Vagina (tissue), 2 donors: ENCODE measurements around the gene EEF2K. TPM values are rescaled to one million over a fixed set of nuclear protein-coding genes. Genes with fewer than 3 reads are reported as not detected.

Experiments used
- DNase-seq, 2 donors: peaks; one replicate each; pipeline ENCODE4 v3.0.0-alpha.2; 2017; ENCODE audit errors: extremely low spot score in 2 of 2
- H3K27ac ChIP-seq: fragments of 200-600 bp; sonication (generic); one replicate; pipeline ENCODE4 v1.5.1; 2019
- H3K27me3 ChIP-seq: fragments of 200-600 bp; sonication (generic); one replicate; pipeline ENCODE4 v1.5.1; 2019
- H3K36me3 ChIP-seq, 2 donors: fragments of 200-600 bp; sonication (generic); one replicate each; pipeline ENCODE4 v1.5.1; 2017 to 2019
- H3K4me1 ChIP-seq: fragments of 200-600 bp; sonication (generic); one replicate; pipeline ENCODE4 v1.5.1; 2019
- H3K4me3 ChIP-seq, 2 donors: fragments of 200-600 bp; sonication (generic); 1 replicate in 1 of 2; 2 replicates in 1 of 2; pipeline ENCODE4 v1.5.1; 2016 to 2019
- H3K9me3 ChIP-seq: fragments of 200-600 bp; sonication (generic); one replicate; pipeline ENCODE4 v1.5.1; 2019
- CTCF ChIP-seq, 3 experiments: fragments of 450-650 bp in 2 of 3; fragments of 200-600 bp in 1 of 3; sonication (generic) in 1 of 3; IDR thresholded peaks; one replicate each; pipeline ENCODE4 v1.5.1; 2017 to 2019; ENCODE audit warnings: antibody characterized with exemption in 3 of 3, mild to moderate bottlenecking in 2 of 3, moderate library complexity in 2 of 3
- POLR2A ChIP-seq, 2 donors: fragments of 450-650 bp; IDR thresholded peaks; one replicate each; pipeline ENCODE4 v1.6.1; 2017; ENCODE audit warnings: antibody characterized with exemption in 2 of 2, mild to moderate bottlenecking in 2 of 2, moderate library complexity in 2 of 2
- POLR2AphosphoS5 ChIP-seq, 2 donors: sonication (generic); formaldehyde crosslinking; IDR thresholded peaks; one replicate each; pipeline ENCODE4 v1.9.0; 2017; ENCODE audit warnings: antibody characterized with exemption in 2 of 2, mild to moderate bottlenecking in 2 of 2, low read depth in 1 of 2; ENCODE audit not compliant: insufficient read depth in 1 of 2
- intact Hi-C: fragments of 100-400 bp; cut with DNase I; formaldehyde crosslinking; loops from one replicate; pipeline ENCODE4 v1.15.1; 2023
- total RNA-seq: library from RNA; depleted of rRNA; stranded (reverse); fragments of >200 nt; gene quantifications from one replicate; pipeline ENCODE4 v1.2.3, GENCODE V29; 2016

Gene EEF2K
- total RNA-seq, 1 donor from 2014 or later = 50.3 TPM

GRCh38 chr16:22320572-22321339, 114.7 kb downstream of the EEF2K start:
- no peaks in the 10 kb centered on the region for H3K27me3 ChIP-seq
- H3K36me3 ChIP-seq = peaks cover 0 to 59% of the 10 kb centered on the region in 2 donors
- no peaks in the 10 kb centered on the region for H3K9me3 ChIP-seq
- TF ChIP-seq CTCF (IDR thresholded peaks at IDR 0.05) (no peak), POLR2AphosphoS5 (IDR thresholded peaks at IDR 0.05; ENCODE audit: insufficient read depth in 1 of 2, low read depth in 1 of 2) (no peak), POLR2A (IDR thresholded peaks at IDR 0.05) (no peak)
- no peak overlapping the region for H3K27ac ChIP-seq
- peaks cover 6% of the 10 kb centered on the region for H3K4me1 ChIP-seq
- intact Hi-C loops = no loop called here
- no peak overlapping the region for H3K4me3 ChIP-seq
- peak in 1 of 2 donors; percentile 20 for DNase-seq

DNA sequence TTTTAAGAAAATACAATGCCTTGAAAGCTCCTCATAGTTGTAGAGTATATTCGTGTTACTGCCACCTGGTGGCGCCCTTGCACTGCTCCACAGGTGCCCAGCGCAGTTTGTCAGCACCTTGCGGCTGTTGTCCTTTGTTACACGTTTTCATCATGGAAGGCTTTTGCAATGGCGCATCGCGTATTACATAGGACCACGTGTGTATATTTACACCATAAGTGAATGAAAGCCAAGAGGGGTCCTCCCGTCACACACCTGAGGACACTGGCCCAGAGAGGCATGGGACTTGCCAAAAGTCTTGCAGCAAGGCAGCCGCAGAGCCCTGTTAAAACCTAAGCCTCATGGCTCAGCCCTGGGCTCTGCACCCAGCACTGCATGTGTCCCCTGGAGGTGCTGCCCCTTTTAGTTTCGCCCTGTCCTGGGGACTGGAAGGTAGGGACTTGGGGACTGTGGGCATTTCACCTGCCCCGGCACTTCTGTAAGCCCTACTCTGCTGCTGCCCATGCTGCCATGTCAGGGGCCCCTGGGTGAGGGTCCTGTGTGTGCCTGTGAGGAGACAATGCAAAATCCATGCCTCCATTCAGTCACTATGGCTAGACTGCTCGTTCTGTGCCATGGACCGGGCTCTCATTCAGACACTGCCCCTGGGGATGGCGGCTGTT, 115.4 kb downstream of the EEF2K start:
- peaks cover 6% of the 10 kb centered on the region for H3K4me1 ChIP-seq
- no peaks in the 10 kb centered on the region for H3K27me3 ChIP-seq
- intact Hi-C loops = no loop called here
- H3K9me3 ChIP-seq = no peaks in the 10 kb centered on the region
- DNase-seq = peak in 1 of 2 donors; percentile 81
- peaks cover 0 to 59% of the 10 kb centered on the region in 2 donors for H3K36me3 ChIP-seq
- TF ChIP-seq CTCF (IDR thresholded peaks at IDR 0.05) = peak; percentile 73 to 95 (median 93)
- TF ChIP-seq POLR2AphosphoS5 (IDR thresholded peaks at IDR 0.05; ENCODE audit: insufficient read depth in 1 of 2, low read depth in 1 of 2) = peak in 1 of 2 donors; percentile 20
- no peak for TF ChIP-seq POLR2A (IDR thresholded peaks at IDR 0.05)
- no peak overlapping the region for H3K27ac ChIP-seq
- H3K4me3 ChIP-seq = no peak overlapping the region

DNA sequence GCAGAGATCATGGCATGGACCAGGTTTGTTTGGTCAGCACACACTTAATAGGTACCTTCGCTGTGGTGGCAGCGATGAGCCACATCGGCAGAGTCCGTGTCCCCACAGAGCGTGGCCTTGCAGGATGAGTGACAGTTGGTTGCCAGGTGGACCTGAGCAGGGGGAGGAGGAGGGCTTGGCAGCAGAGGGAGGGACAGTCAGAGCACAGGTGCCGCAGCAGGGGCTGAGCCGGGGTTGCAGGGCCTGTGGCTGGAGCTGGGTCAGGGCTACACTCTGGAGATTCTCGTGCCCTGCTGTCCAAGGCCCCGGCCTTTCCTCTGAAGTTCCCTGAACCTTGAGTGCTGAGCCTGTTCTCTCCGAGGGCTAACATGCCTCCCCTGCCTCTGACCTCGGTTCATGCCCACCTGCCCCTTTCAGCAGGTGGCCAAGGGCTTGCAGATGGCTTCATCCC, 116.0 kb downstream of the EEF2K start:
- Histone ChIP-seq H3K27ac (no peak overlapping the region), H3K36me3 (peaks cover 0 to 59% of the 10 kb centered on the region in 2 donors), H3K27me3 (no peaks in the 10 kb centered on the region), H3K9me3 (no peaks in the 10 kb centered on the region), H3K4me1 (peaks cover 10% of the 10 kb centered on the region), H3K4me3 (no peak overlapping the region)
- no peak for TF ChIP-seq CTCF (IDR thresholded peaks at IDR 0.05)
- intact Hi-C loops = no loop called here
- peak in 1 of 2 donors; percentile 90 for DNase-seq

GRCh38 chr16:22322741-22323140, 116.7 kb downstream of the EEF2K start:
- DNase-seq = peak in 1 of 2 donors; percentile 49
- Histone ChIP-seq H3K4me1 (peaks cover 10% of the 10 kb centered on the region), H3K4me3 (no peak overlapping the region), H3K9me3 (no peaks in the 10 kb centered on the region), H3K27ac (no peak overlapping the region), H3K27me3 (no peaks in the 10 kb centered on the region), H3K36me3 (peaks cover 0 to 58% of the 10 kb centered on the region in 2 donors)
- intact Hi-C loops = no loop called here
- TF ChIP-seq POLR2AphosphoS5 (IDR thresholded peaks at IDR 0.05; ENCODE audit: insufficient read depth in 1 of 2, low read depth in 1 of 2) (no peak), CTCF (IDR thresholded peaks at IDR 0.05) (no peak), POLR2A (IDR thresholded peaks at IDR 0.05) (no peak)
